SK-MEL-5 (cell line): ENCODE data around the gene PAX5. TPM values are rescaled to one million over a fixed set of nuclear protein-coding genes. Genes with fewer than 3 reads are reported as not detected.

Experiments used
- DNase-seq: peaks from one replicate; pipeline ENCODE4 v3.0.0-alpha.2; 2016; ENCODE audit warnings: low read depth, low spot score
- in situ Hi-C: cut with HindIII; loops from 2 replicates; pipeline ENCODE4 v1.10.0; 2016; ENCODE audit warnings: low sequenced_read_pairs, high pct_unique_total_duplicates, low pct_unique_long_range_greater_than_20kb
- total RNA-seq: library from RNA; depleted of rRNA; stranded (reverse); fragments of >200 nt; shearing (Covaris generic); gene quantifications from 2 replicates; pipeline ENCODE4 v1.2.3, GENCODE V29; 2014

The PAX5 gene
- total RNA-seq, 1 experiment from 2014 or later, result not detected

GRCh38 chr9:36999728-37000333 is 34.2 kb downstream of the PAX5 start:
- no peak for DNase-seq
- in situ Hi-C loops, result no loop called here

- in situ Hi-C loops, result no loop called here
Measured at GRCh38 chr9:36997414-36997813, 36.7 kb downstream of the PAX5 start.

GRCh38 chr9:36996706-36997086 is 37.4 kb downstream of the PAX5 start:
- in situ Hi-C loops, result no loop called here
- no peak for DNase-seq

More at GRCh38 chr9:36997414-36997813, 36.7 kb downstream of the PAX5 start:
- DNase-seq, result no peak

GRCh38 chr9:36995927-36996705 is 38.0 kb downstream of the PAX5 start:
- DNase-seq, result peak; percentile 68
- in situ Hi-C loops, result no loop called here

- in situ Hi-C loops, result no loop called here
- no peak for DNase-seq
Measured at GRCh38 chr9:36993933-36994764, 39.9 kb downstream of the PAX5 start.

- in situ Hi-C loops, result no loop called here
- DNase-seq, result no peak
Measured at GRCh38 chr9:36992501-36993316, 41.4 kb downstream of the PAX5 start.

- in situ Hi-C loops, result no loop called here
- peak; percentile 51 for DNase-seq
Measured at GRCh38 chr9:36991516-36992134, 42.4 kb downstream of the PAX5 start.

- no peak for DNase-seq
- in situ Hi-C loops, result no loop called here
Measured at GRCh38 chr9:36988848-36989247, 45.2 kb downstream of the PAX5 start.

- in situ Hi-C loops, result no loop called here
- DNase-seq, result no peak
Measured at GRCh38 chr9:36987891-36988290, 46.2 kb downstream of the PAX5 start.

GRCh38 chr9:36987409-36987808 is 46.7 kb downstream of the PAX5 start:
- DNase-seq, result no peak

GRCh38 chr9:36986468-36987408 is 47.3 kb downstream of the PAX5 start:
- in situ Hi-C loops, result no loop called here
- DNase-seq, result no peak

More at GRCh38 chr9:36987409-36987808, 46.7 kb downstream of the PAX5 start:
- in situ Hi-C loops, result no loop called here

- no peak for DNase-seq
- in situ Hi-C loops, result no loop called here
Measured at GRCh38 chr9:36985769-36986467, 48.1 kb downstream of the PAX5 start.

- in situ Hi-C loops, result no loop called here
- DNase-seq, result no peak
Measured at GRCh38 chr9:36985061-36985768, 48.9 kb downstream of the PAX5 start.

- in situ Hi-C loops, result no loop called here
- DNase-seq, result peak; percentile 38
Measured at GRCh38 chr9:36980148-36980974, 53.7 kb downstream of the PAX5 start.
